Esophagus squamous epithelium (tissue), 5 donors: Measurements from ENCODE around the gene RPAP3. TPM values are rescaled to one million over a fixed set of nuclear protein-coding genes. Genes with fewer than 3 reads are reported as not detected.

ENCODE experiments used
- DNase-seq: peaks from one replicate; lab custom pipeline; 2025; lab: John Stamatoyannopoulos, UW
- H3K27ac ChIP-seq, 4 donors: fragments of 200-600 bp; sonication (generic); one replicate each; pipeline ENCODE4 v1.5.1; 2016 to 2019; ENCODE audit warnings: mild to moderate bottlenecking in 1 of 4
- H3K27me3 ChIP-seq, 4 donors: fragments of 200-600 bp; sonication (generic); 1 replicate in 3 of 4; 2 replicates in 1 of 4; pipeline versions ENCODE4 v1.5.1 to v1.6.0; 2017 to 2021; ENCODE audit warnings: antibody characterized with exemption in 1 of 4
- H3K36me3 ChIP-seq, 3 donors: fragments of 200-600 bp; sonication (generic); one replicate each; pipeline ENCODE4 v1.5.1; 2016 to 2019
- H3K4me1 ChIP-seq, 3 donors: fragments of 200-600 bp; sonication (generic); one replicate each; pipeline ENCODE4 v1.5.1; 2017 to 2019
- H3K4me3 ChIP-seq, 4 donors: fragments of 200-600 bp; sonication (generic); 1 replicate in 3 of 4; 2 replicates in 1 of 4; pipeline ENCODE4 v1.5.1; 2016 to 2019; ENCODE audit warnings: mild to moderate bottlenecking in 2 of 4, moderate library complexity in 1 of 4
- H3K9me3 ChIP-seq, 3 donors: fragments of 200-600 bp; sonication (generic); one replicate each; pipeline ENCODE4 v1.5.1; 2016 to 2019
- CTCF ChIP-seq, 6 experiments: fragments of 450-650 bp in 4 of 6; fragments of 200-600 bp in 2 of 6; sonication (generic) in 2 of 6; IDR thresholded peaks; one replicate each; pipeline ENCODE4 v1.5.1; 2016 to 2019; ENCODE audit warnings: antibody characterized with exemption in 6 of 6, mild to moderate bottlenecking in 4 of 6, moderate library complexity in 4 of 6
- POLR2A ChIP-seq, 4 donors: fragments of 450-650 bp; IDR thresholded peaks; one replicate each; pipeline ENCODE4 v1.6.1; 2017; ENCODE audit warnings: antibody characterized with exemption in 4 of 4, mild to moderate bottlenecking in 4 of 4, moderate library complexity in 3 of 4
- WGBS, 2 donors: methylation state at CpG; one replicate each; pipeline ENCODE4 v1.1.5; 2018; 5-methylcytosine and 5-hydroxymethylcytosine counted together
- intact Hi-C: fragments of 100-400 bp; cut with DNase I; formaldehyde crosslinking; loops from one replicate; pipeline ENCODE4 v1.15.0; 2022
- total RNA-seq, 4 donors: library from RNA; depleted of rRNA; stranded (reverse); fragments of >200 nt; gene quantifications; one replicate each; pipeline ENCODE4 v1.1.0, GENCODE V29; 2016
- donor health status: DM: yes; HTN: yes; CAD: no.

The RPAP3 gene
- total RNA-seq, 4 donors from 2014 or later: 7.7 to 20.3 (median 17.7) TPM

GRCh38 chr12:47616440-47616839 is 89.4 kb downstream of the RPAP3 start:
- intact Hi-C loops: no loop called here
- 95 to 100% methylated on average over 1 of the region's 1 CpG for WGBS, 2 donors
- no peaks in the 10 kb centered on the region for H3K27me3 ChIP-seq
- no peak overlapping the region for H3K4me3 ChIP-seq
- TF ChIP-seq POLR2A (IDR thresholded peaks at IDR 0.05): no peak
- no peak for TF ChIP-seq CTCF (IDR thresholded peaks at IDR 0.05)
- no peaks in the 10 kb centered on the region for H3K4me1 ChIP-seq
- peaks cover 0 to 12% (median 8%) of the 10 kb centered on the region in 3 donors for H3K9me3 ChIP-seq
- no peak overlapping the region for H3K27ac ChIP-seq
- peaks cover 0 to 5% (median 0%) of the 10 kb centered on the region in 3 donors for H3K36me3 ChIP-seq
- no peak for DNase-seq

GRCh38 chr12:47615711-47616110 is 90.1 kb downstream of the RPAP3 start:
- peaks cover 0 to 5% (median 0%) of the 10 kb centered on the region in 3 donors for H3K36me3 ChIP-seq
- TF ChIP-seq POLR2A (IDR thresholded peaks at IDR 0.05): no peak
- TF ChIP-seq CTCF (IDR thresholded peaks at IDR 0.05): no peak
- no peak overlapping the region for H3K27ac ChIP-seq
- H3K9me3 ChIP-seq: peaks cover 0 to 12% (median 8%) of the 10 kb centered on the region in 3 donors
- no peak overlapping the region for H3K4me3 ChIP-seq
- no peak for DNase-seq
- H3K27me3 ChIP-seq: no peaks in the 10 kb centered on the region
- intact Hi-C loops: no loop called here
- H3K4me1 ChIP-seq: no peaks in the 10 kb centered on the region

GRCh38 chr12:47614521-47614920 is 91.3 kb downstream of the RPAP3 start:
- no peak overlapping the region for H3K4me3 ChIP-seq
- H3K9me3 ChIP-seq: peaks cover 0 to 12% (median 8%) of the 10 kb centered on the region in 3 donors
- no peaks in the 10 kb centered on the region for H3K4me1 ChIP-seq
- TF ChIP-seq POLR2A (IDR thresholded peaks at IDR 0.05): no peak
- no peak for TF ChIP-seq CTCF (IDR thresholded peaks at IDR 0.05)
- H3K27ac ChIP-seq: no peak overlapping the region
- peaks cover 0 to 5% (median 0%) of the 10 kb centered on the region in 3 donors for H3K36me3 ChIP-seq
- H3K27me3 ChIP-seq: no peaks in the 10 kb centered on the region
- intact Hi-C loops: no loop called here
- DNase-seq: no peak
- 36 to 37% methylated on average over 2 of the region's 2 CpGs for WGBS, 2 donors

- Histone ChIP-seq H3K36me3 (no peaks in the 10 kb centered on the region), H3K9me3 (peaks cover 0 to 12% (median 8%) of the 10 kb centered on the region in 3 donors), H3K4me1 (no peaks in the 10 kb centered on the region), H3K4me3 (no peak overlapping the region), H3K27me3 (no peaks in the 10 kb centered on the region), H3K27ac (no peak overlapping the region)
- TF ChIP-seq POLR2A (IDR thresholded peaks at IDR 0.05) (no peak), CTCF (IDR thresholded peaks at IDR 0.05) (no peak)
- DNase-seq: no peak
- WGBS, 2 donors: 50 to 64% methylated on average over 1 of the region's 1 CpG
- intact Hi-C loops: no loop called here
Observed at GRCh38 chr12:47612953-47613352, 92.9 kb downstream of the RPAP3 start.

GRCh38 chr12:47611906-47612305 is 93.9 kb downstream of the RPAP3 start:
- Histone ChIP-seq H3K4me1 (no peaks in the 10 kb centered on the region), H3K36me3 (no peaks in the 10 kb centered on the region), H3K27ac (no peak overlapping the region), H3K9me3 (peaks cover 0 to 22% (median 9%) of the 10 kb centered on the region in 3 donors), H3K27me3 (no peaks in the 10 kb centered on the region), H3K4me3 (no peak overlapping the region)
- intact Hi-C loops: no loop called here
- DNase-seq: no peak
- TF ChIP-seq CTCF (IDR thresholded peaks at IDR 0.05): no peak

Other genes with a start within 250 kb of the RPAP3 start
- gene ENDOU, start 19.5 kb upstream of the RPAP3 start, total RNA-seq: 100 to 1,000 TPM in 1 of 4 donors, 10 to 100 TPM in 3; 39.8 to 112 (median 46.3) TPM
- gene RAPGEF3, start 52.9 kb upstream of the RPAP3 start, total RNA-seq: 10 to 100 TPM; 12.9 to 39.3 (median 22.5) TPM
- 10 to 100 TPM; 18.9 to 35.4 (median 25.4) TPM for gene SLC48A1, start 67.2 kb upstream of the RPAP3 start, total RNA-seq
- 10 to 100 TPM; 19.8 to 37.2 (median 24.0) TPM for gene HDAC7, start 113.9 kb upstream of the RPAP3 start, total RNA-seq
- gene VDR, start 199.0 kb upstream of the RPAP3 start, total RNA-seq: 10 to 100 TPM; 16.6 to 25.0 (median 21.3) TPM